Measurements from ENCODE around the gene LZTS2. TPM values are rescaled to one million over a fixed set of nuclear protein-coding genes. Genes with fewer than 3 reads are reported as not detected.
A peak's percentile ranks its signal among the peaks of the same experiment; 100 is the strongest.

The LZTS2 gene
- total and polyA plus RNA-seq, 10 of the 15 experiments (the other 5 are each of a cell fraction or from before 2014, with no cell fraction given) = 0.08 to 13.4 (median 7.2) TPM

GRCh38 chr10:101054876-101055275 is 55.3 kb downstream of the LZTS2 start (continued):
- TF ChIP-seq SKIL (IDR thresholded peaks at IDR 0.05; ENCODE audit: low read depth, poor library complexity, severe bottlenecking) = no peak
- no peak for TF ChIP-seq CTCF (IDR thresholded peaks at IDR 0.05 in 2 of 3, conservative IDR thresholded peaks at IDR 0.05 in 1 of 3; ENCODE audit: control insufficient read depth in 2 of 3, extremely low read depth in 1 of 3, insufficient read depth in 1 of 3, low read depth in 3 of 3, low read length in 3 of 3)
- TF ChIP-seq EZH2 (IDR thresholded peaks at IDR 0.05; ENCODE audit: borderline replicate concordance, control insufficient read depth, low read depth, low read length) = no peak

GRCh38 chr10:101055411-101055810 is 55.8 kb downstream of the LZTS2 start:
- Histone ChIP-seq H3K27ac (ENCODE audit: control insufficient read depth, insufficient read depth) (no peak overlapping the region), H3K4me1 (ENCODE audit: control insufficient read depth, insufficient read depth, low read length) (peaks cover 11% of the 10 kb centered on the region), H3K4me3 (no peak overlapping the region), H3K27me3 (replicated peaks in 1 of 2; ENCODE audit: control insufficient read depth in 2 of 2, insufficient read depth in 2 of 2, low read length in 1 of 2) (no peaks in the 10 kb centered on the region), H4K20me1 (ENCODE audit: control insufficient read depth, insufficient read depth) (no peaks in the 10 kb centered on the region), H3K4me2 (ENCODE audit: control insufficient read depth, insufficient read depth) (no peak overlapping the region), H3K9me3 (replicated peaks; ENCODE audit: control insufficient read depth, insufficient read depth, low read length) (no peaks in the 10 kb centered on the region), H3K36me3 (ENCODE audit: control insufficient read depth in 2 of 2, insufficient read depth in 2 of 2, low read length in 1 of 2) (no peaks in the 10 kb centered on the region), H3K79me2 (ENCODE audit: control insufficient read depth, insufficient read depth, low read length) (peaks cover 19% of the 10 kb centered on the region), H3K9ac (ENCODE audit: control insufficient read depth, insufficient read depth, low read length) (no peak overlapping the region), H2AFZ (ENCODE audit: control insufficient read depth, low read depth, low read length) (no peak overlapping the region)
- ChIA-PET SMC1A (ENCODE audit: uncharacterized antibody, unreplicated experiment) (interaction anchor here (1.9 to 4.0 kb wide), 2 partner anchors 13 to 87 kb away, joined by 4 to 45 read pairs; no protein-coding TSS in a partner anchor), CTCF (interaction anchor here (0.5 to 24.4 kb wide), 10 partner anchors 6 to 1453 kb away, joined by 3 to 885 read pairs (median 3); partner anchors contain the start of genes KAZALD1, PDZD7 and SFXN3), POLR2A (interaction anchor here (1.2 kb wide), 1 partner anchor 12 kb away, joined by 5 read pairs; no protein-coding TSS in a partner anchor), RAD21 (ENCODE audit: unreplicated experiment) (interaction anchor here (1.0 to 2.3 kb wide), 5 partner anchors 12 to 37 kb away, joined by 3 to 17 read pairs (median 7); no protein-coding TSS in a partner anchor)
- FAIRE-seq (no peak), DNase-seq (ENCODE audit: low read depth, low spot score) (no peak), ATAC-seq (no peak)
- BruUV-seq (replicated peaks) = no TSS peak
- 89% methylated on average over 4 of the region's 4 CpGs for WGBS (ENCODE audit: insufficient coverage, insufficient replicate concordance, low lambda C conversion rate, missing lambda C conversion rate)
- in situ Hi-C loops (cut with MboI) (no loop called here), intact Hi-C loops (cut with micrococcal nuclease; ENCODE audit: unreplicated experiment) (no loop called here)
- TF ChIP-seq HSF1 (IDR thresholded peaks at IDR 0.05; ENCODE audit: low read depth, low read length) (no peak), CTCF (IDR thresholded peaks at IDR 0.05 in 2 of 3, conservative IDR thresholded peaks at IDR 0.05 in 1 of 3; ENCODE audit: control insufficient read depth in 2 of 3, extremely low read depth in 1 of 3, insufficient read depth in 1 of 3, low read depth in 3 of 3, low read length in 3 of 3) (peak in 1 of 3 experiments; percentile 15; a peak in 1 of 6 replicates), RAD21 (IDR thresholded peaks at IDR 0.05; ENCODE audit: insufficient read depth, low read depth, low read length) (0 out of 2 replicates have a peak, but pooled peaks have one; percentile 2)
